Stimulated activated CD8-positive, alpha-beta memory T cell treated with anti-CD3 and anti-CD28 coated beads, Interleukin-12 subunit alpha, Interleukin-12 subunit beta, amount 100 ng/mL, for 24 hours (primary cell): ENCODE results near the gene RAB9A.
"Not testable (repeated sequence)": the region's sequence is repeated elsewhere in the genome, so short reads cannot be mapped to it uniquely, and the experiment has no call there.

Experiments
- DNase-seq: peaks from one replicate; pipeline ENCODE4 v3.0.0-alpha.2; 2020; ENCODE audit errors: extremely low read depth

RAB9A gene

GRCh38 chrX:13688958-13689740 is at the start of gene RAB9A:
Gene RAB9A (plus strand): TSS chrX:13689128. CDS start chrX:13708747, 19,619 bp downstream.
- DNase-seq, result peak; percentile 50

GRCh38 chrX:13641684-13642083 is 47.2 kb upstream of the RAB9A start:
- not testable (repeated sequence) for DNase-seq

- DNase-seq, result no peak
Observed at GRCh38 chrX:13645464-13646153, 43.3 kb upstream of the RAB9A start.

DNA sequence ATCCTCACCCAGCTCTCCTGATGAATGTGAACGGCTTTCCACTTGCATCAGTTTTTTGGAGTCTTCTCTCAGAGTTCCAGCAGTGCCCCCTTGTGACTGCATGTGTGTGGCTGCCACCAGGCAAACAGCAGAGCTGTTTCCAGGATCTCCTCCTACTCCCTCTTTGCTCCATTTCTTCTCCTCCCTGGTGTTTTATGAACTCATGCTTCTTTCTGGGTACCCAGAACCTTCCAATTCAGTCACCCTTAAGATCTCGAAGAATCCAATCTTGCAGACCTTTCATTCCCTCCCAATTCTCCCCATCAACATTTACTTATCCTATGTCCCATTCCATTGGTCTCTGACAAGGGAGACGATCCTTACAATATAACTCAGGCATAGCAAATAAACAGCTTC is 42.8 kb upstream of the RAB9A start:
- DNase-seq, result no peak

GRCh38 chrX:13647709-13648212 is 41.2 kb upstream of the RAB9A start:
- peak; percentile 14 for DNase-seq

DNA sequence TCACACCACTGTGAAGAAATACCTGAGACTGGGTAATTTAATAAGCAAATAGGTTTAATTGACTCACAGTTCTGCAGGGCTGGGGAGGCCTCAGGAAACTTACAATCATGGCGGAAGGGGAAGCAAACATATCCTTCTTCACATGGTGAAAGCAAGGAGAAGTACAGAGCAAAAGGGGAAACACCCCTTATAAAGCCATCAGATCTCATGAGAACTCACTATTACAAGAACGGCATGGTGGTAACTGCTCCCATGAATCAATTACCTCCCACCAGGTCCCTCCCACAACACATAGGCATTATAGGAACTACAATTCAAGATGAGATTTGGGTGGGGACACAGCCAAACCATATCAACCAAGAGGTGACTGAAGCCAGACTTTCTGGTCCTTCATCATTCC is 40.6 kb upstream of the RAB9A start:
- DNase-seq, result not testable (repeated sequence)

DNA sequence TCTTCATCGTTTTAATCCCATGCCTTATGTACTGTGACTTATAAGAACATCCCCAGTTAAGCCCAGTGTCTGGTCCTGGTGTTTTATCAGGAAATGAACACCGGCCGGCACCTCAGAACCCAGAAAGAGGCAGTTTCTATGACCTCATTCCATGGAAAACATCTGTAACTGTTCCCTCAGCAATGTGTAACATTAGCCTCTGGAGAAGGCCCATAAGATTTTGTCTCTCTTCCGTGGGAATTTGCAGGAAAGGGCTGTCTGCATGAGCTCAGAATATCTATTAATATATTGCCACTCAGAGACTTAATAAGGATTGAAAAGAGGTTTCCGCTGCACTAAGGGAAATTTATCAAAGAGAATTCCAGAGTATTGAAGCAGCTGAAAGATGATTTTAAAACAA is 39.1 kb upstream of the RAB9A start:
- DNase-seq, result no peak

GRCh38 chrX:13650318-13650717 is 38.6 kb upstream of the RAB9A start:
- no peak for DNase-seq

- DNase-seq, result no peak
Observed at GRCh38 chrX:13651150-13651549, 37.8 kb upstream of the RAB9A start.

- DNase-seq, result no peak
Observed at GRCh38 chrX:13652287-13652793, 36.6 kb upstream of the RAB9A start.

DNA sequence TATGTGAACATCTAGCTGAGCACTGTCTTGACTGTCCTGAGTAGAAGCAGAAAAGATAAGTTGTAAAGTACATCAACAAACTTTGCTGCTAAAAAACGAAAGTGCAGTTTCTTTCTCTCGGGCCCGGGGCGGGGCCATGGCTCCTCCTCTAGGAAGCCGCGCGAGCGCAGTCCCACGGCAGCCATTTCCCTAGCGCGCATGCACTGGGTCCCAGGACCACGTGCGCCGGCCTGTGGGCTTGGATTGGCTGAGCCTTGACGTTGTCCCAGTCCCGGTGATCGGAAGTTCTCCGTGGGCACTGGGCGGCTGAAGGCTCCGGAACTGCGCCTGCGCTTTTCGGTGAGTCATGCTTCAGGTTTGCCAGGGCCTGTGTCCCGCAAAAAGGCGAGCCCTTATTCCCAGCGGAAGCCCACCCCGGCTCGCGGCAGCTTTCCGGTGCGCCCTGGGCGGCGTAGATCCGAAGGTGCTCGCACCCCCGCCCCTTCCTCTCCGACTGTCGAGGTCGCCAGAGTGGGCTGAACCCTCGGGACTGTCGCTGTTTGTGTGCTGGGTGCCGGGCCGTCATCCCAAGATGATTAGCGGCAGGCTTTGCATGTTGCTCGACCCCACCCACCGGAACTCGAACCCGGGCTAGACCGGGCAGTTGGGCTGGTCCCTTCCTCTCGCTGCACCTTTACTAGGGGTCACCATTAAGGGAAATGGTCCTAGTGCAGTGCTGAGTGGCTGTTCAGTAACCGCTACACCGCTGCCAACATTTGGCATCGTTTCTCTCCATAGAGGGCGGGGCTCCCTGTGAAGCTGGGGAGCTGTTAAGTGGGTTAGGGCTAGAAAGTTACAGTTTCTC is 35.9 kb upstream of the RAB9A start, which contains the start of gene TCEANC:
Gene TCEANC, plus strand, starts transcription at position 292 of the 844 bp plus-strand sequence. CDS start 9,368 bp downstream, outside the sequence.
- DNase-seq, result peak; percentile 73

DNA sequence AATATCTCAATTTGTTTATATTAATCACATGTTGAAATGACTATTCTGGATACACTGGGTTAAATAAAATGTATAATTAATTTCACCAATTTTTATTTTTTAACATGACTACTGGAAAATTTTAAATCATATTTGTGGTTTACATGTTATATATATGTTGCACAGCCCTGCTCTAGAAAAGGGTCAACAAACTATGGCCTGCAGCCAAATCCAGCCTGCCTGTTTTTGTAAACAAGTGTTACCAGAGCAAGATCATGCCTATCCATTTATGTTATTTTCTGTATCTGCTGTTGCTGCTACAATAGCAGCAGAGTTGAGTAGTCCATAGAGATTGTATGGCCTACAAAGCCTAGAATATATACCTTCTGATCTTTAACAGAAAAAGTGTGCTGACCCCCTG is 34.8 kb upstream of the RAB9A start:
- DNase-seq, result no peak

- DNase-seq, result no peak
Observed at GRCh38 chrX:13655674-13656073, 33.3 kb upstream of the RAB9A start.

GRCh38 chrX:13658602-13659001 is 30.3 kb upstream of the RAB9A start:
- DNase-seq, result no peak

- no peak for DNase-seq
Observed at GRCh38 chrX:13659063-13659462, 29.9 kb upstream of the RAB9A start.

GRCh38 chrX:13661735-13662288 is 27.1 kb upstream of the RAB9A start:
- no peak for DNase-seq

- no peak for DNase-seq
Observed at GRCh38 chrX:13662355-13662791, 26.6 kb upstream of the RAB9A start.

DNA sequence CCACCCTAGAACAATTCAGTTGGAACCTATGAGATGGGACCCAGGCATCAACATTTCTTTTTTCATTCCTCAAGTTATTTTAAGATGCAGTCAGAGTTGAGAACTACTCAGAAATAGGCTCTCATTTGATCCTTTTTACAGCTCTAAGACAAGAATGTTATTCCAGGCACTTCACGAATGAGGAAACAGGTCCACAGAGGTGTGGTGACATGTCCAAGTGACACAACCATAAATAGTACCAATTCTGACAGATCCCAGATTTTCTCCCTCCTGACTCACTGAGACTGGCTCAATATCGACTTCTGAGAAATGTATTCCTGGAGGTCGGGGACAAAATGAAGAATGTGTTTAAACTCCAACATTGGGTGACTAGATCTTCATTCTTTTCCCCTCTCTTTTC is 24.9 kb upstream of the RAB9A start:
- no peak for DNase-seq

- no peak for DNase-seq
Observed at GRCh38 chrX:13666836-13667235, 22.1 kb upstream of the RAB9A start.

GRCh38 chrX:13667919-13668318 is 21.0 kb upstream of the RAB9A start:
- DNase-seq, result no peak

- DNase-seq, result no peak
Observed at GRCh38 chrX:13669246-13669737, 19.6 kb upstream of the RAB9A start.
